ENCODE data around the gene ZNF879.
A peak's percentile ranks its signal among the peaks of the same experiment; 100 is the strongest.

The ZNF879 gene

GRCh38 chr5:179023528-179024189, at the start of gene ZNF879:
ZNF879 (plus strand) TSS chr5:179023804; CDS start chr5:179025005, 1,201 bp downstream.
- DNase-seq (ENCODE audit: low spot score) = peak; percentile 24

GRCh38 chr5:178981381-178981780, 42.2 kb upstream of the ZNF879 start:
- no peak for DNase-seq (ENCODE audit: low spot score)

- DNase-seq (ENCODE audit: low spot score) = no peak
Observed at GRCh38 chr5:178982941-178983340, 40.7 kb upstream of the ZNF879 start.

GRCh38 chr5:178983728-178984127, 39.9 kb upstream of the ZNF879 start:
- no peak for DNase-seq (ENCODE audit: low spot score)

GRCh38 chr5:178984145-178985072, 39.2 kb upstream of the ZNF879 start:
- DNase-seq (ENCODE audit: low spot score) = no peak

- no peak for DNase-seq (ENCODE audit: low spot score)
Observed at GRCh38 chr5:178986326-178986960, 37.2 kb upstream of the ZNF879 start.

- DNase-seq (ENCODE audit: low spot score) = no peak
Observed at GRCh38 chr5:178988436-178989220, 35.0 kb upstream of the ZNF879 start.

- DNase-seq (ENCODE audit: low spot score) = no peak
Observed at GRCh38 chr5:178989311-178989710, 34.3 kb upstream of the ZNF879 start.

- DNase-seq (ENCODE audit: low spot score) = no peak
Observed at GRCh38 chr5:178990491-178990890, 33.1 kb upstream of the ZNF879 start.

GRCh38 chr5:178991190-178992145, 32.1 kb upstream of the ZNF879 start:
- no peak for DNase-seq (ENCODE audit: low spot score)

GRCh38 chr5:178992291-178992895, 31.2 kb upstream of the ZNF879 start:
- DNase-seq (ENCODE audit: low spot score) = no peak

- DNase-seq (ENCODE audit: low spot score) = no peak
Observed at GRCh38 chr5:178993236-178993765, 30.3 kb upstream of the ZNF879 start.

GRCh38 chr5:178993955-178994579, 29.5 kb upstream of the ZNF879 start:
- DNase-seq (ENCODE audit: low spot score) = no peak

GRCh38 chr5:178994580-178995340, 28.8 kb upstream of the ZNF879 start, which contains the start of gene GRM6:
GRM6 (minus strand) TSS chr5:178995320; CDS start chr5:178994944, 376 bp downstream.
- DNase-seq (ENCODE audit: low spot score) = no peak

- no peak for DNase-seq (ENCODE audit: low spot score)
Observed at GRCh38 chr5:178995341-178995690, 28.3 kb upstream of the ZNF879 start.

- no peak for DNase-seq (ENCODE audit: low spot score)
Observed at GRCh38 chr5:178996156-178996555, 27.4 kb upstream of the ZNF879 start.

GRCh38 chr5:178997191-178997590, 26.4 kb upstream of the ZNF879 start:
- no peak for DNase-seq (ENCODE audit: low spot score)

- DNase-seq (ENCODE audit: low spot score) = no peak
Observed at GRCh38 chr5:178998441-178998840, 25.2 kb upstream of the ZNF879 start.

- no peak for DNase-seq (ENCODE audit: low spot score)
Observed at GRCh38 chr5:179006564-179006963, 17.0 kb upstream of the ZNF879 start.
